Left lung (tissue), 10 donors: ENCODE results near the gene TNNT2. TPM values are rescaled to one million over a fixed set of nuclear protein-coding genes. Genes with fewer than 3 reads are reported as not detected.

Experiments used
- ATAC-seq: fragments of 200-7000 bp; cut with Tn5 transposase; one replicate; pipeline ENCODE4 v1.9.1; 2020; ENCODE audit warnings: moderate library complexity
- DNase-seq, 4 donors: peaks; one replicate each; pipeline ENCODE4 v3.0.0-alpha.2; 2013 to 2020
- H3K27ac ChIP-seq, 2 donors: fragments of 200-600 bp; sonication (generic) in 1 of 2; one replicate each; pipeline versions ENCODE4 v1.5.0 to v1.8.0; 2020 to 2021
- H3K27me3 ChIP-seq, 2 donors: fragments of 200-600 bp; sonication (generic) in 1 of 2; one replicate each; pipeline versions ENCODE4 v1.5.0 to v1.8.0; 2020 to 2021
- H3K36me3 ChIP-seq, 2 donors: fragments of 200-600 bp; sonication (generic) in 1 of 2; one replicate each; pipeline versions ENCODE4 v1.5.0 to v1.8.0; 2020 to 2021
- H3K4me1 ChIP-seq, 2 donors: fragments of 200-600 bp; one replicate each; pipeline ENCODE4 v1.8.0; 2021
- H3K4me3 ChIP-seq, 2 donors: fragments of 200-600 bp; sonication (generic) in 1 of 2; one replicate each; pipeline versions ENCODE4 v1.5.0 to v1.8.0; 2020 to 2021; ENCODE audit warnings: mild to moderate bottlenecking in 1 of 2
- H3K9me3 ChIP-seq, 2 donors: fragments of 200-600 bp; sonication (generic) in 1 of 2; one replicate each; pipeline versions ENCODE4 v1.5.0 to v1.8.0; 2020 to 2021
- intact Hi-C, 2 donors: fragments of 100-400 bp; cut with DNase I; formaldehyde crosslinking; loops; one replicate each; pipeline versions ENCODE4 v1.11.2 to v1.14.2; 2022
- polyA plus RNA-seq, 6 donors: library from polyadenylated mRNA; unstranded; fragments of 120-200 nt; gene quantifications; one replicate each; pipeline ENCODE4 v1.2.1, GENCODE V29; 2013; ENCODE audit not compliant: insufficient read length in 6 of 6
- total RNA-seq, 2 donors: library from RNA; stranded (reverse); fragmentation: NEBNext Ultra II Directional; extraction: Animal tissue kit (Norgen Biotek cat#: 25700); gene quantifications; one replicate each; pipeline ENCODE4 v1.2.1, GENCODE V29; 2021
- TF ChIP-seq, protein P1 (sequence below), 2 donors: fragments of 200-600 bp; sonication (generic) in 1 of 2; IDR thresholded peaks; one replicate each; pipeline versions ENCODE4 v1.5.0 to v1.8.0; 2021; ENCODE audit warnings: antibody characterized with exemption in 2 of 2
- donor health status: DM: no; HTN: yes; CAD: no.
- donor health status: DM: no; HTN: no; CAD: no.

Gene TNNT2
- total and polyA plus RNA-seq, 8 donors: 3.2 to 6.5 (median 5.1) TPM

DNA sequence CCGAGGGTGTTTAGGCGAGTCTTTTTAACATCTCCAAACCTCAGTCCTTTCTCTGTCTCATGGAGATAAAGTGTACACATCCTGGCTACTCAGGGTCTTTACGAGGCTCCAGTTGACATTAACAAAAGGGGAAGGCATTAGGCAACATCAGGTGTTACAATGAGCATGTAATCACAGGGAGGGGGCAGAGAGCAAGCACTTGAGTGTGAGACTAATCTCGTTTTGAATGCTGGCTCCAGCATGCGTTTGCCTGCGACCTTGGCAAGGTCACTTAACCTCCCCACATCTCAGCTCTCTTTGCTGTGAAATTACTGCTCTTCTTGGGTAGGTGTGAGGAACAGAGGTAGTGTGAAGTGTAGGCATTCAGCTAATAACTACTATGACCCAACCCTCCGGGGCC lies 3.1 kb downstream of the TNNT2 start:
- Histone ChIP-seq H3K4me3 (no peak overlapping the region), H3K36me3 (no peaks in the 10 kb centered on the region), H3K9me3 (no peaks in the 10 kb centered on the region), H3K27ac (no peak overlapping the region), H3K4me1 (no peaks in the 10 kb centered on the region), H3K27me3 (peaks cover 0 to 28% of the 10 kb centered on the region in 2 donors)
- DNase-seq (no peak), ATAC-seq (no peak)
- TF ChIP-seq, protein P1, sequence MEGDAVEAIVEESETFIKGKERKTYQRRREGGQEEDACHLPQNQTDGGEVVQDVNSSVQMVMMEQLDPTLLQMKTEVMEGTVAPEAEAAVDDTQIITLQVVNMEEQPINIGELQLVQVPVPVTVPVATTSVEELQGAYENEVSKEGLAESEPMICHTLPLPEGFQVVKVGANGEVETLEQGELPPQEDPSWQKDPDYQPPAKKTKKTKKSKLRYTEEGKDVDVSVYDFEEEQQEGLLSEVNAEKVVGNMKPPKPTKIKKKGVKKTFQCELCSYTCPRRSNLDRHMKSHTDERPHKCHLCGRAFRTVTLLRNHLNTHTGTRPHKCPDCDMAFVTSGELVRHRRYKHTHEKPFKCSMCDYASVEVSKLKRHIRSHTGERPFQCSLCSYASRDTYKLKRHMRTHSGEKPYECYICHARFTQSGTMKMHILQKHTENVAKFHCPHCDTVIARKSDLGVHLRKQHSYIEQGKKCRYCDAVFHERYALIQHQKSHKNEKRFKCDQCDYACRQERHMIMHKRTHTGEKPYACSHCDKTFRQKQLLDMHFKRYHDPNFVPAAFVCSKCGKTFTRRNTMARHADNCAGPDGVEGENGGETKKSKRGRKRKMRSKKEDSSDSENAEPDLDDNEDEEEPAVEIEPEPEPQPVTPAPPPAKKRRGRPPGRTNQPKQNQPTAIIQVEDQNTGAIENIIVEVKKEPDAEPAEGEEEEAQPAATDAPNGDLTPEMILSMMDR (IDR thresholded peaks at IDR 0.05): no peak
- intact Hi-C loops: no loop called here

DNA sequence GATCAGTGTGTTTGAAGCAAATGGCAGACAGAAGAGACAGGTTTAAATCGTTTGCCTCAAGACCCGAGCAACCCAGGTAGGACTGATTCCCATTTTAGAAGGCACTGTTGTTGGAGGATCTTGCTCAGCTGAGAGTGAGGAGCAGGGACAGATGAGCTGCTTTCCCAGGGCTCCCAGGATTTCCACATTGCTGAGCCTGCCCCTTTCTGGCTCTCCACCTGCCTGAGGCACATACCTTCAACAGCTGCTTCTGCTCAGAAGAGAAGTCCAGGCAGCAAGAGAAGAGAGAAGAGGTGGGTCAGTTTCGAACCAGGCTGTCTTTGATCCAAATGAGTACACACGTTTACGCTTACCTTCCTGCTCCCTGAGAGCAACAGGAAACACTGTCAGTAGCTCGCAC lies 5.7 kb downstream of the TNNT2 start:
- Histone ChIP-seq H3K27me3 (peaks cover 0 to 31% of the 10 kb centered on the region in 2 donors), H3K4me1 (no peaks in the 10 kb centered on the region), H3K27ac (no peak overlapping the region), H3K9me3 (no peaks in the 10 kb centered on the region), H3K36me3 (no peaks in the 10 kb centered on the region), H3K4me3 (no peak overlapping the region)
- TF ChIP-seq, protein P1 (IDR thresholded peaks at IDR 0.05): no peak
- intact Hi-C loops: no loop called here
- ATAC-seq (no peak), DNase-seq (no peak)

DNA sequence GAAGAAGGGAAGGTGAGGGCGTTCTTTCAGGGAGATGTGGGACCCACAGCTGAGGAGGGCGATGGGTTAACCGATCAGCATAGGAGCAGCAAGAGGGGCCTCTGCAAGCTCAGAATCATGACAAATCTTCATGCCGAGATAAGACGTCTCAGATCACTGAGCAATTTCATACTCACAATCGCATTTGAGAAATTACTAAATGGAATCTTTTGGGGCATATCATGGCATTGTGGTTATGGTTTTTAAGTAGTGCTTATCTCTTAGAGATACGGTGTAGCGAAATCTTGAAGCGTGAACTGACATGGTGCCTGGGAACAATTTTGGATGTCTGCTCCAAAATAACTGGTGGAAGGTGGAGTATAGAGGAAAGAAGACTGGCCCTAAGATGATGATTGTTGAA lies 6.2 kb downstream of the TNNT2 start:
- H3K9me3 ChIP-seq: no peaks in the 10 kb centered on the region
- no peak overlapping the region for H3K27ac ChIP-seq
- no peak for ATAC-seq
- H3K4me1 ChIP-seq: no peaks in the 10 kb centered on the region
- intact Hi-C loops: no loop called here
- H3K27me3 ChIP-seq: peaks cover 0 to 31% of the 10 kb centered on the region in 2 donors
- H3K4me3 ChIP-seq: no peak overlapping the region
- H3K36me3 ChIP-seq: no peaks in the 10 kb centered on the region
- no peak for DNase-seq
- TF ChIP-seq, protein P1 (IDR thresholded peaks at IDR 0.05): no peak

DNA sequence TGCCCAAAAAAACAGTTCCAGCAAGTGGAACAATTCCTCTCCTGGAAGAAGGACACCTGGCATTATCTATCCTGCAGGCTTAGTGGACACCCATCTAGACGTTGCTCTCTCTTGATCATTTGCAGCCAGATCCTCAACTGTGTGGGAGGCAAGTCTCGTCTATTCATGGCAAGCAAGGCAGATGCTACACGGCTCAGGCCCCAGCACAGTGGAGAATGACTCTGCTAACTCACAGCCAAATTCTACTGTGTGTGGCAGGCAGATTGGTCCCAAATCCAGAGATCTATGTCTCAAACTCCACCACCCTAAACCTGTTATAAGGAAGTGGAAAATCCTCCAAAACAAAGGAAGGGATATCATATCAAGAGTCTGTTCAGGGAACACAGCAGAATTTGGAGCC lies 7.0 kb downstream of the TNNT2 start:
- ATAC-seq: no peak
- Histone ChIP-seq H3K27ac (no peak overlapping the region), H3K9me3 (no peaks in the 10 kb centered on the region), H3K4me3 (no peak overlapping the region), H3K36me3 (no peaks in the 10 kb centered on the region), H3K27me3 (peaks cover 0 to 23% of the 10 kb centered on the region in 2 donors), H3K4me1 (no peaks in the 10 kb centered on the region)
- DNase-seq: no peak
- intact Hi-C loops: no loop called here
- TF ChIP-seq, protein P1 (IDR thresholded peaks at IDR 0.05): no peak

DNA sequence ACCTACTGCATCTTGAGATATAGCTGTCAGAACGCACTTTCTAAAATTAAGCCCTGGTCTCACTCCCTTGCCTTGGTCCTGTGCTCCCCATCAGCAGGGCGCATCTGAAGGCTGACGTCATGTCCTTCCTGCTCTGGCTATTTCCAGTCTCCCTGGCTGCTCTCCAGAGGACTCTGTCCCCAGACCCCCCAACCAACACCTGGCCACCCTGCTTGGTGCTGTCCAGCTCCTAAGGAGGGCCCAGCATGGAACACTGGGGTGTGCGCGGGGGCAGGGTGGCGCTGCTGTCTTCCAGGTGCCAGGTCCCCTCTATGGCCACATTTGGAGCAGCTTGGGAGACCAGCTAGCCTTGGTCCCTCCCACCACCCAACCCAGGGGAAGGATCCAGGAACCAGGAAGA lies 8.3 kb downstream of the TNNT2 start:
- Histone ChIP-seq H3K27ac (no peak overlapping the region), H3K27me3 (peaks cover 0 to 12% of the 10 kb centered on the region in 2 donors), H3K4me3 (no peak overlapping the region), H3K4me1 (no peaks in the 10 kb centered on the region), H3K36me3 (no peaks in the 10 kb centered on the region), H3K9me3 (no peaks in the 10 kb centered on the region)
- intact Hi-C loops: no loop called here
- no peak for ATAC-seq
- no peak for DNase-seq
- TF ChIP-seq, protein P1 (IDR thresholded peaks at IDR 0.05): no peak
